Mucosa of descending colon (tissue), 3 donors: ENCODE data around the gene PSAPL1. TPM values are rescaled to one million over a fixed set of nuclear protein-coding genes. Genes with fewer than 3 reads are reported as not detected.

ENCODE experiments used
- ATAC-seq: fragments of 200-7000 bp; cut with Tn5 transposase; one replicate; pipeline ENCODE4 v1.9.1; 2020; ENCODE audit warnings: mild to moderate bottlenecking, moderate library complexity
- DNase-seq, 3 donors: peaks; one replicate each; pipeline ENCODE4 v3.0.0-alpha.2; 2020
- H3K36me3 ChIP-seq: fragments of 200-600 bp; one replicate; pipeline ENCODE4 v1.8.0; 2021; ENCODE audit warnings: low read depth, mild to moderate bottlenecking
- H3K4me1 ChIP-seq: fragments of 200-600 bp; one replicate; pipeline ENCODE4 v1.8.0; 2021; ENCODE audit warnings: low read depth, mild to moderate bottlenecking
- H3K4me3 ChIP-seq: fragments of 200-600 bp; one replicate; pipeline ENCODE4 v1.8.0; 2021; ENCODE audit warnings: mild to moderate bottlenecking
- H3K9me3 ChIP-seq: fragments of 200-600 bp; one replicate; pipeline ENCODE4 v1.8.0; 2021; ENCODE audit warnings: mild to moderate bottlenecking
- CTCF ChIP-seq: fragments of 200-600 bp; IDR thresholded peaks from one replicate; pipeline ENCODE4 v1.8.0; 2022; ENCODE audit warnings: antibody characterized with exemption, mild to moderate bottlenecking
- intact Hi-C, 2 donors: fragments of 100-400 bp; cut with DNase I in 1 of 2; cut with micrococcal nuclease in 1 of 2; formaldehyde crosslinking; loops; one replicate each; pipeline versions ENCODE4 v1.11.0 to v1.11.1; 2022; cut with DNase I, micrococcal nuclease
- total RNA-seq, 3 donors: library from RNA; stranded (reverse); fragmentation: NEBNext Ultra II Directional in 2 of 3; extraction: Animal tissue kit (Norgen Biotek cat#: 25700) in 2 of 3; gene quantifications; one replicate each; pipeline versions ENCODE4 v1.2.1 to v1.2.4, GENCODE V29; 2021 to 2023
- donor health status: DM: no; HTN: no; CAD: no; lungs with moderate emphysema.
- donor health status: DM: no; HTN: no; CAD: no.
- donor health status: DM: no; HTN: yes; CAD: no.

Gene PSAPL1
- total RNA-seq, 3 donors from 2014 or later = not detected

- TF ChIP-seq CTCF = no peak
- Histone ChIP-seq H3K4me3 (no peak overlapping the region), H3K9me3 (no peaks in the 10 kb centered on the region), H3K4me1 (no peaks in the 10 kb centered on the region), H3K36me3 (no peaks in the 10 kb centered on the region)
- intact Hi-C loops = no loop called here
- no peak for ATAC-seq
- DNase-seq = no peak
Measured at GRCh38 chr4:7464259-7464655, 29.5 kb upstream of the PSAPL1 start.

GRCh38 chr4:7463566-7464258 is 29.0 kb upstream of the PSAPL1 start:
- ATAC-seq (no peak), DNase-seq (no peak)
- intact Hi-C loops = no loop called here
- no peak for TF ChIP-seq CTCF
- Histone ChIP-seq H3K4me3 (no peak overlapping the region), H3K9me3 (no peaks in the 10 kb centered on the region), H3K36me3 (no peaks in the 10 kb centered on the region), H3K4me1 (no peaks in the 10 kb centered on the region)

GRCh38 chr4:7462509-7462971 is 27.8 kb upstream of the PSAPL1 start:
- TF ChIP-seq CTCF = no peak
- Histone ChIP-seq H3K9me3 (no peaks in the 10 kb centered on the region), H3K4me3 (no peak overlapping the region), H3K4me1 (no peaks in the 10 kb centered on the region), H3K36me3 (no peaks in the 10 kb centered on the region)
- ATAC-seq = peak; percentile 48
- no peak for DNase-seq
- intact Hi-C loops = no loop called here

- no peaks in the 10 kb centered on the region for H3K9me3 ChIP-seq
- intact Hi-C loops = no loop called here
Measured at GRCh38 chr4:7461230-7461629, 26.5 kb upstream of the PSAPL1 start.

GRCh38 chr4:7460566-7460965 is 25.8 kb upstream of the PSAPL1 start:
- no peak for ATAC-seq
- Histone ChIP-seq H3K9me3 (no peaks in the 10 kb centered on the region), H3K4me3 (no peak overlapping the region), H3K4me1 (no peaks in the 10 kb centered on the region), H3K36me3 (no peaks in the 10 kb centered on the region)
- intact Hi-C loops = no loop called here
- no peak for DNase-seq
- TF ChIP-seq CTCF = no peak

More at GRCh38 chr4:7461230-7461629, 26.5 kb upstream of the PSAPL1 start:
- DNase-seq (no peak), ATAC-seq (no peak)
- Histone ChIP-seq H3K4me3 (no peak overlapping the region), H3K36me3 (no peaks in the 10 kb centered on the region), H3K4me1 (no peaks in the 10 kb centered on the region)
- TF ChIP-seq CTCF = no peak

GRCh38 chr4:7459471-7459870 is 24.7 kb upstream of the PSAPL1 start:
- no peak for TF ChIP-seq CTCF
- DNase-seq (no peak), ATAC-seq (no peak)
- Histone ChIP-seq H3K36me3 (no peaks in the 10 kb centered on the region), H3K4me3 (no peak overlapping the region), H3K4me1 (no peaks in the 10 kb centered on the region), H3K9me3 (no peaks in the 10 kb centered on the region)
- intact Hi-C loops = no loop called here
